ENCODE data around the gene SLC38A3.
"Not testable (repeated sequence)": the region's sequence is repeated elsewhere in the genome, so short reads cannot be mapped to it uniquely, and the experiment has no call there.

SLC38A3 gene

DNA sequence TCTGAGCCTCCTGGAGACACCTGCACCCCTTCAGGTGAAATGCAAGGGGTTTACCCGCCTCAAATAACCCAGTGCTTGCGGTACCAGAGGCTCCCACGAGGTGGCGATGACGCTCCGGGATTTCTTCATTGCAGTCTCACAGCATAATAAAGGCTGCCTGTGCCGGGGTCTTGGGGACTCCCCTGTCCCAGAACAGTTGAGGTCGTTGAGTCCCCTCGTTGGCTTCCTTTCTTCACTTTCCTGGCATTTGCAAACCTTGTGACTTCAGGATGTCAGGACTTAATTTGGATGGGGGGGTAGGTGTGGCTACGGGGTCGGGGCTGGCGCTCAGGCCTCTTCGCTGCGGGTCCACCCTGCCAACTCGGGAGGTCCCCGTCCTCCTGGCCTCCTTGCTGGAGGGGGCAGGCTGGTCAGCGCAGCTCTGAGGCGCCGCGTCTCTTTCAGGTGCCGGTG lies 12.4 kb upstream of the SLC38A3 start:
- DNase-seq = peak in 1 of 2 experiments; percentile 29

DNA sequence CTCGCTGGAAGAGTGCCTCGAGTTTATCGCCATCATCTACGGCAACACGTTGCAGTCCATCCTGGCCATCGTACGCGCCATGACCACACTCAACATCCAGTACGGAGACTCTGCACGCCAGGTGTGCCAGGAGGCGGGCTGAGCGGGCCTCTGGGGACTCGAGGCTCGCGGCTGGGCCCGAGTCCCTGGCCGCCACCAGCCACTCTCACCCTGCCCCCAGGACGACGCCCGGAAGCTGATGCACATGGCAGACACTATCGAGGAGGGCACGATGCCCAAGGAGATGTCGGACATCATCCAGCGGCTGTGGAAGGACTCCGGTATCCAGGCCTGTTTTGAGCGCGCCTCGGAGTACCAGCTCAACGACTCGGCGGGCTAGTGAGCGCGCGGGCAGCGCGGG lies 11.8 kb upstream of the SLC38A3 start:
- no peak for DNase-seq

- DNase-seq = no peak
These were observed 11.3 kb upstream of the SLC38A3 start for GRCh38 chr3:50193746-50194127.

DNA sequence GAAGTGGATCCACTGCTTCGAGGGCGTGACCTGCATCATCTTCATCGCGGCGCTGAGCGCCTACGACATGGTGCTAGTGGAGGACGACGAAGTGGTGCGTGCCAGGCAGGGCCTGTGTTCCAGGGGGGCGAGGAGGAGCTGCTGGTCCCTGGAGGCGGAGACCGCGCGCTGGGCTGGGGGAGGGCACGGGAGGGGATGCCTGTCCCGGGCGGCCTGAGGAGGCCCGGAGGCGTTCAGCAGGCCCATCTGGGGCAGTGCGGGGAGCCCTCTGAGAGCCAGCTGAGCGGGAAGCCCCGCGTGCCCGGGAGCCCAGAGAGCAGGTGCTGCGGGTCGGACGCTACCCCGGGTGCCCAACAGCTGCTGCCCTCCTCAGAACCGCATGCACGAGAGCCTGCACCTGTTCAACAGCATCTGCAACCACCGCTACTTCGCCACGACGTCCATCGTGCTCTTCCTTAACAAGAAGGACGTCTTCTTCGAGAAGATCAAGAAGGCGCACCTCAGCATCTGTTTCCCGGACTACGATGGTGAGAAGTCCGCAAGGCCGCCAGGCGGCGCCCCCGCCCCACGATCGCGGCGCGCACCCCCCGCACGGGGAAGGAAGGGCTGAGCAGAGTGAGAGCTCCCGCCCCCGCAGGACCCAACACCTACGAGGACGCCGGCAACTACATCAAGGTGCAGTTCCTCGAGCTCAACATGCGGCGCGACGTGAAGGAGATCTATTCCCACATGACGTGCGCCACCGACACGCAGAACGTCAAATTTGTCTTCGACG lies 10.8 kb upstream of the SLC38A3 start:
- DNase-seq = no peak

DNA sequence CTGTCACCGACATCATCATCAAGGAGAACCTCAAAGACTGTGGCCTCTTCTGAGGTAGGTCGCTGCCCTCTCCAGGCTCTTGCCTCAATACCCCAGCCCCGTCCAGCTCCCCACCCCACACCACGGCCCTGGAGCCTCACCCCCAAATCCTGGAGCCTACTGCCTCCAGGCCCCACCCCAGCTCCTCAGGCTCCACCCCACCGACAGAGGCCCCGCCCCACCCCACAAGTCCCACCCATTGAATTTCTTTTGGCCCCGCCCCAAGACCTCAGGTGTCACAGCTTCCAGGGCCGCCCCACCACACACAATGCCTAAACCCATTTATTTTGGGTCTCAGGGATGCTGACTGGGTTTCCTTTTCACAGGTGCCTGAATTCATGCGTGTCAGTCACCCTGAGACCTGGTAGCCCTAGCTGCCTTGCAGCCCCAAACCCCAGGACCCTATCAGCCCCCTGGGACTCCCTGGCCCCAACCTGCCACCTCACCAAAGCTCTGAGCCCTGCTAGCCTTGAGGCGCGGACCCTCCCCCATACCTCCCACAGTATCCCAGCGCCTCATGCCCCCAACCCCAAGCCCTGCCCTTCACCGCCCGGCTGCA lies 10.1 kb upstream of the SLC38A3 start:
- DNase-seq = no peak

DNA sequence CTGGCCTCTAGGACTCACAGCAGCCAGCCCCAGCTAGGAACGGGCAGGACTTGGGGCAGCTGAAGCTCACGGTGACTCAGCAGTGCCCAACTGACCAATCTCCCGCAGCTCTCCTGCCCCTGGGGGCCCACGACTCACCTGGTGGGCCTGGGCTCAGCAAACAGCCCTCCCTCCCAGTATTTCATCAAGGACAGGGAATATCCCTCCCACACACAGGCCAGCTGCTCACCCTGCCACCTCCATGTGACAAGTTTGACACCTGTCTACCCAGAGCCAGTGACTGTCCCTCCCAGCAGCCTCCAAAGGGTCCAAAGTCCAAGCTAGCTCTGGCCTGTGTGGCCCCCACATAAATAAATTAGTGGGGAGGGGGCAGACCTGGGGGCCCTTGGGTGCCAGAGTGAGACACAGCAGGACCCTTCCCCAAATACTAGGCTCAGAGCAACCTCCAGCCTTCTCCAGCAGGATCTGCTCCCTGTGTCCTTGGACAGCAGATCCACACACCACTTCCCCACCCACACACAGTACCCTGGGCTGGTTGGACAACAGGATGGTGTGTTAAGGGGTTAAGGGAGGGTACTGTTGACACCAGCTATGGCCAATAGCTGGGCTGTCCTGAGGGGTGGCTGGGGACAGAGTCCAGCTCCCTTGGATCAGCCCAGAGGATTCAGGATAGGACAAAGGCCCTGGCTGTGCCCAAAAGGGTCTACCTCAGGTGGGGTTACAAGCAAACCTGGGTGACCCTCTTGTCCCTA lies 9.4 kb upstream of the SLC38A3 start:
- DNase-seq = no peak

- no peak for DNase-seq
These were observed 8.7 kb upstream of the SLC38A3 start for GRCh38 chr3:50196253-50196801.

DNA sequence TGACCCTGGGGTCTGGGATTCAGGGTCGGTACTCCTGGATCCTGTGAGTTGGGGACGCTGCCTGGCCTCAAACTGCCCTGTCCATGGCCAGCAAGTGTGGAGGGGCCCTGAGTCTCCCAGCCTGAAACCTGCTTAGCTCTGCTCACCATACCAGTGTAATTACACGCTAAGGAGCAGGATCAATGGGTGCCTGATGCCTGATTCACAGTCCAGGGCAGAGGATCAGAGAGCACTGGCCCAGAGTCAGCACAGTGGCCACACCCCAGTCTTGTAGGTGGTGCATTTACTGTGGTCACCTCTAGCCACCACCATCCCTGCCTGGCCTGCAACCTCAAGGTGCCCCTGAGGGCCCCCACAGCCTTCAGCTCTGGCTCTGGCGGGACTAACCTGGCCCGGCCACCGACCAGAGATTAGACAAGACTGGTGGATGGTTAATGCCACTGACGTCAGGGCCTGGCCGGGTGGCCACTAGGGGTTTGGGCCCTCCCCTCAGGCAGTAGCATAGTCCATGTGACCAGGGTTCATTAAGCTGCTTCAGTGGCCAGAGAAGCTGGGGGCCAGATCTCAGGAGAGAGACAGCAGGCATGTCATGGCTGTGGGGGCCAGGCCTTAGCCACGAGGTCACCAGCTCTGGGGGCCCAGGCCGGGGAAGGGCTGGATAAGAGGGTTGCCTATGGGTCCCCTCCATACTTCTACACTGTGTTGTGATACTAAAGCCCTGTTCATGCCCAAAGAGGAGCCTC lies 3.3 kb upstream of the SLC38A3 start:
- DNase-seq = no peak

- no peak for DNase-seq
These were observed 2.5 kb upstream of the SLC38A3 start for GRCh38 chr3:50202353-50203112.

DNA sequence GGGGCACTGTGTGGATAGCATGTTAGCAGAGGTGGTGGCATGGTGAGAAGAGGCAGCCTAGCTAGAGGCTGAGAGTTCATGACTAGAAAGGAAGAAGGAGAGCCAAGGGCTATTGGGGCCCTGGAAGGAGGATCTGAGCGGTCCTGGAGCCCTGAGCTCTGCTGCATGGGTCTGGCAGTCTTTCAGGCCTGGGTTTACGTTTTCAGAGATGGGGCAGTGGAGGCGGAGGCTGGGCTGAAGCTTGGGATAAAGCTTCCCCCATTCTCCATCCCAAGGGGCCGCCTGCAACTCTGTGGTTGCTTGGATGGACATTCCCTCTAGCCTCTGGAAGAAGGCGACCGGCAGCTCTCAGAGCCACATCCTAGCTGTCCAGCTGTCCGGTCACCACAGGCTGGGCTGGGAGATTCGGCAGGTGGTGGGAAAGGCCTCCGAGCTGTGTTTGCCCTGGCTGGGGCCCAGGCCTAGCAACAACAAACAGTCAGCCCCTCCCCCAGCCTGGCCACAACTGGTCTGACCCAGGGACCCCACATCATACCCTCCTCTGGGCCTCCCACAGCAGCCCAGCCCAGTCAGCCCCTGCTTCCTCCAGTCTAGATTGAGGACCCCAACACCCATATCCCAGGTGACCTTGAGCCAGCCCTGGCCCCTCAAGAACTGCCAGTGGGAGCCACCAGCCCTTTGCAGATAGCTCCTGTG lies 1.8 kb upstream of the SLC38A3 start:
- no peak for DNase-seq

DNA sequence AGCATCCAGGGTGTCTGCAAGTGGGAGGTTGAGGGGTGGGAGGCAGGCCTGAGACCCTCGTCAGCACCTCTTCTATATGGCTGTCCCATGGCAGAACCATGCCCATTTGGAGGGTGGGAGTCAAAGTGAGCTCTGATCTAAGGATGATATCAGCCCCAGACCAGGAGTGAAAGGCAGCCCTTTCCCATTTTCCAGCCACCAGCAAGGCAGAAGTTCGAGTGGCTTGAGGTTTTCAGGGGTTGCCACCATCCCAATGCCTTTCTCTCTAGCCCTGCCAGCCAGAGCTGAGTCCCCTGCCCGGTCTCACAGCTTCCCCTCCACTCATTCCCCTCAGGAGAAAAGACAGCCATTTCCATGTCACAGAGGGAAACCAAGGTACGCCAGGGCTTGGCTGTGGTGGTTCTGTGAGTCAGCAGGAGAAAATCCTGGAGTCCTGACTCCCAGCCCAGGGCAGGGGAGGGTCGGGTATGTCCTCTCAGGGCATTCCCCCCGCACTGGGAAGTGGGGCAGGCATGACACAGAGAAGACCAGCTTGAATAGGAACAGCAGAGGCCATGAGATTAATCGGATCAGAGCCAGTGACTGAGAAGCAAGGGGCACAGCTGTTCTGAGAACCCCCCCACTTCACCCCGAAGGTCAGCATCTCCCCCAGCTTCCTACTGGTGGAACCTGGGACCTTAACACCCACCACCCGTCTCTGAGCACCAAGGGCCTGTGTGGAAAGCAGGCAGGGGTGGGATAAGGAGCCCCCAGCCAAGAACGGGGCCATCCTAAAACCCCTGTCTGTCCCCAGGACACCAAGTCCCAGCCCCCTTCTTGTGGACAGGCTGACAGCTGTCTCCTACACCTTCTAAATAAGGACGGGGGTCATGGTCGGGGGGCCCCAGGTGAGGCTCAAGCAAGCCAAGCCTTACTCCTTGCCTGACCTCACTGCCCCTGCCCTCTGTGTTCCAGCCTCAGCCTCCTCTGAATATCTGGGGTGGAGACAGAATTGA lies 965 bp upstream of the SLC38A3 start:
- no peak for DNase-seq

DNA sequence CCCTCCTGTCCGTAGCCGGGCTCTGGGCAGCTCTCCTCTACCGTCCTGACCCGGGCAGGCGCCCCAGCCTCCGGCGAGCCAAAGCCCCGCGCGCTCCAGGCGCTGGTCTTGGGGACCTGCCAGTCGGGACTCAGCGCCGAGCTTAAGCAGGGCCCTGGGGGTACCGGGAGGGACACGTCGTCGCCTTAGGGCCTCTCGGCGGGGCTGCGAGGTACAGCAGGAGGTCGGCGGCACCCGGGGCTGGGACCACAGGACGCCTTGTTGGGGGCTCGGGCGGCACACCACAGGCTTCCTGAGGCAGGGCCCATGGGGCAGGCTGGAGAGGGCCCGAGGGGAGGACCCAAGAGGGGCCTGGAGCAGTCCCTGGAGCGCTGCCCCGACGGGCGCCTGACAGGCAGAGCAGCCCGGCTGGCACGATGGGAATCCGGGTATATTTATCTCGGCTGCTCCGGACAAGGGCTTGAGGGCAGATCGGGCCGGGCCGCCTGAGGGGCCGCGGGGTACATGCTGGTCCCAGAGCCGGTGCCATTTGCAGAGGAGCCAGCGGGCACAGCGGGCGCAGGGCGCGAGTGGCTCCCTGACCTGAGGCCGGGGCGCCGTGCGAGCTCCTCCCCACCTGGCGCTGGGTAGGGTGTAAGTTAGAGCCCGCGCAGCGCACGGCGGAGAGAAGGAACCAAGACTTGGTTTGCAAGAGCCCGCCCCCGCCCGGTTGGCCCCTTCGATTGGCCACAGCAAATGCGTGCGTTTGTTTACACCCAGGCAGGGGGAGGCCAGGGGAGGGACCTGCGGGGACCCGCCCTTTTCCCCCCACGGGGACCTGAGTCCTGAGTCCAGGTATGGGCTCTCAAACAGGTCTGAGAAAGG lies 574 bp downstream of the SLC38A3 start:
- no peak for DNase-seq

DNA sequence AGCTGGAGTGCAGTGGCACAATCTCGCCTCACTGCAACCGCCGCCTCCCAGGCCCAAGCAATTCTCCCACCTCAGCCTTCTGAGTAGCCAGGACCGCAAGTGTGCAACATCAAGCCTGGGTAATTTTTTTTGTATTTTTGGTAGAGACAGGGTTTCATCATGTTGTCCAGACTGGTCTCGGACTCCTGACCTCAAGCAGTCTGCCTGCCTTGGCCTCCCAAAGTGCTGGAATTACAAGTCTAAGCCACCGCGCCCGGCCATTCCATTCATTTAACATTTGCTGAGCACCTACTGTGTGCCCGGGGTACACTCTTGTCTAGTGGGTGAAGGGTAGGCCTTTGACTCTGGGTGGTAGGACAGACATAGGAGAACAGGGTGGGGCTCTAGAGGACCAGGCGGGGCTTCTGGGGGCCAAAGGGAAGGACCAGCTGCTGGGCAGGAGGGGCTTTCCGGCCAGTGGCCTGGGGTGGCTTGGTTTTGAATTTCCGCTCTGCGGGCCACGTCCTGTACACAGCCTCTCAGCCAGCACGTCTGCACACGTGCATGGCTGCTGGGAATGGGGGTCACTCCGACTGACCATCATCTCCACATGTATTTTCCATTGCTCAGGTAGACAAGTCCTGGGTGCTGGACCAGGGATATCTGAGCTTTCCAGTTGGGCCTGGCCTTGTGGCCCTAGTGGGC lies 2.4 kb downstream of the SLC38A3 start:
- DNase-seq = no peak

DNA sequence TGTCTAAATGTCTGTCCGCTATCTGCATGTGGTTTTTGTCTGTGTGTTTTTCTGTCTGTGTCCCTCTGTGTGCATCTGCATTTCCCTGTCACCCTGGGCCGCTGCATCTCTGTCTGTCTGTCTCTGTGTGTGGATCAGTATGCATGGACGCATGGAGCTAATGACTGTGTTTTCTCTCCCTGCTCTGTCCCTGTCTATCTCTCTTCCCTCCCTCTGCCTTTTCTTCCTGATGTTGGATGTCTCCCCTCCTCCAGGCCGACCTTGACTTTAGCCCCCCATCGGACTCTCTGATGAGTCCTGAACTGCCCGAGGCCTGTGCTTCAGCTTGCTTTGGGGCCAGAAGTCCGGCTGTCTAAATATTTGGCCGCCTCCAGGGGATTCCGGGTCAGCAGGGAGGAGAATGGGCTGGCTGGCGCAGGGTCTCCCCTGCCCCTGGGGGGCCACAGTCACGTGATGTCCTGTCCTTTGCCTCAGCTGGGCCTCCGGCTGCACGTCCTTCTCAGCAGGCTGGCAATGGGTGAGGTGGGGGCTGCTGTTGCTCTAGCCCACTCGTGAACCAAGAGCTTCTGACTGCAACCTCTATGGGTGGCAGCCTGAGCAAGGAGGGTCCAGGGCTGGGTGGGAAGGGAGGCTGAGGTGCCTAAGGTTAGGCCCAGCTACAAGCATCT lies 3.7 kb downstream of the SLC38A3 start:
- DNase-seq = no peak

DNA sequence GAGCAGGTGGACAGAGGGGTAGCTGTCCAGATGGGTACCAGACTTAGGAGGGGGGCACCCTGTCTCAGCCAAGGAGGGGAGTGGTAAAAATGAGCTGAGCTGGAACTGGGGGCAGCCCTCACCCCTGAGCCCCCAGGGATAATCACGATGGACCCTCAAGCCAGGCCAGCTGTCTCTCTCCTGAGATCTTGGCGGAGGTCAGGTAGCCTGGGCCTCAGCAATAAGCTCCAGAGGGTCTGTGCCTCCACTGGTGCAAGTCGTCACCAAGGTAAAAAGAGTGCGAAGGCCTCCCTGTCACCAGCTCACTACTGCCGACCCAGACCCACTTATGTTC lies 5.1 kb downstream of the SLC38A3 start:
- no peak for DNase-seq

GRCh38 chr3:50210510-50211367 lies 5.7 kb downstream of the SLC38A3 start:
- no peak for DNase-seq

GRCh38 chr3:50211368-50211717 lies 6.3 kb downstream of the SLC38A3 start:
- DNase-seq = not testable (repeated sequence)
